Measurements from ENCODE around the gene MTR.
"Not testable (repeated sequence)": the region's sequence is repeated elsewhere in the genome, so short reads cannot be mapped to it uniquely, and the experiment has no call there.

Gene MTR

GRCh38 chr1:236851871-236852270 is 56.8 kb downstream of the MTR start:
- H3K36me3 ChIP-seq (replicated peaks; ENCODE audit: insufficient read depth, low read length), result peaks cover 10% of the 10 kb centered on the region; the same call in 1 of the 2 replicates
- no peak overlapping the region for H3K27ac ChIP-seq (ENCODE audit: low read length)
- no peak overlapping the region for H2AFZ ChIP-seq (ENCODE audit: low read length)
- H3K4me1 ChIP-seq (ENCODE audit: low read length), result no peaks in the 10 kb centered on the region
- H3K27me3 ChIP-seq (replicated peaks; ENCODE audit: insufficient read depth, low read length), result no peaks in the 10 kb centered on the region
- no peak for TF ChIP-seq CTCF (IDR thresholded peaks at IDR 0.05; ENCODE audit: low read length)
- no peak for TF ChIP-seq EZH2phosphoT487 (IDR thresholded peaks at IDR 0.05; ENCODE audit: low read length)
- no peak for TF ChIP-seq EZH2 (optimal IDR thresholded peaks at IDR 0.05; ENCODE audit: low read depth, low read length)
- no peak for DNase-seq
- H3F3A ChIP-seq (ENCODE audit: insufficient read depth, low read length), result no peaks in the 10 kb centered on the region
- H3K79me2 ChIP-seq (ENCODE audit: low read length), result no peaks in the 10 kb centered on the region
- H4K20me1 ChIP-seq (ENCODE audit: insufficient read depth, low read length), result no peaks in the 10 kb centered on the region
- H3K9me2 ChIP-seq (replicated peaks; ENCODE audit: insufficient read depth, low read length), result no peaks in the 10 kb centered on the region
- H3K4me2 ChIP-seq (ENCODE audit: low read depth, low read length), result no peak overlapping the region
- no peak overlapping the region for H3K4me3 ChIP-seq (ENCODE audit: low read length)
- H3K9ac ChIP-seq (ENCODE audit: low read length), result no peak overlapping the region
- no peaks in the 10 kb centered on the region for H3K9me3 ChIP-seq (replicated peaks; ENCODE audit: insufficient read depth, low read length)

- TF ChIP-seq CTCF (IDR thresholded peaks at IDR 0.05; ENCODE audit: low read length) (no peak), EZH2phosphoT487 (IDR thresholded peaks at IDR 0.05; ENCODE audit: low read length) (no peak), EZH2 (optimal IDR thresholded peaks at IDR 0.05; ENCODE audit: low read depth, low read length) (no peak)
- no peaks in the 10 kb centered on the region for H3F3A ChIP-seq (ENCODE audit: insufficient read depth, low read length)
- no peak overlapping the region for H3K27ac ChIP-seq (ENCODE audit: low read length)
- H3K4me2 ChIP-seq (ENCODE audit: low read depth, low read length), result no peak overlapping the region
- no peak overlapping the region for H3K4me3 ChIP-seq (ENCODE audit: low read length)
- H3K9me2 ChIP-seq (replicated peaks; ENCODE audit: insufficient read depth, low read length), result no peaks in the 10 kb centered on the region
- H3K4me1 ChIP-seq (ENCODE audit: low read length), result no peaks in the 10 kb centered on the region
- H2AFZ ChIP-seq (ENCODE audit: low read length), result no peak overlapping the region
- H3K36me3 ChIP-seq (replicated peaks; ENCODE audit: insufficient read depth, low read length), result peaks cover 10% of the 10 kb centered on the region; the same call in 1 of the 2 replicates
- no peaks in the 10 kb centered on the region for H4K20me1 ChIP-seq (ENCODE audit: insufficient read depth, low read length)
- H3K79me2 ChIP-seq (ENCODE audit: low read length), result no peaks in the 10 kb centered on the region
- H3K9me3 ChIP-seq (replicated peaks; ENCODE audit: insufficient read depth, low read length), result no peaks in the 10 kb centered on the region
- H3K9ac ChIP-seq (ENCODE audit: low read length), result no peak overlapping the region
- DNase-seq, result no peak
- no peaks in the 10 kb centered on the region for H3K27me3 ChIP-seq (replicated peaks; ENCODE audit: insufficient read depth, low read length)
Measured at GRCh38 chr1:236853921-236854604, 59.0 kb downstream of the MTR start.

GRCh38 chr1:236854605-236854983 is 59.5 kb downstream of the MTR start:
- H3K36me3 ChIP-seq (replicated peaks; ENCODE audit: insufficient read depth, low read length), result peaks cover 10% of the 10 kb centered on the region; the same call in 1 of the 2 replicates
- H3K4me2 ChIP-seq (ENCODE audit: low read depth, low read length), result no peak overlapping the region
- DNase-seq, result no peak

GRCh38 chr1:236856649-236857048 is 61.6 kb downstream of the MTR start:
- H2AFZ ChIP-seq (ENCODE audit: low read length); H3K9ac ChIP-seq (ENCODE audit: low read length); H3K9me3 ChIP-seq (replicated peaks; ENCODE audit: insufficient read depth, low read length); H3F3A ChIP-seq (ENCODE audit: insufficient read depth, low read length); H3K27me3 ChIP-seq (replicated peaks; ENCODE audit: insufficient read depth, low read length); H3K4me3 ChIP-seq (ENCODE audit: low read length); DNase-seq; H3K4me2 ChIP-seq (ENCODE audit: low read depth, low read length); H4K20me1 ChIP-seq (ENCODE audit: insufficient read depth, low read length); H3K9me2 ChIP-seq (replicated peaks; ENCODE audit: insufficient read depth, low read length); H3K4me1 ChIP-seq (ENCODE audit: low read length); H3K27ac ChIP-seq (ENCODE audit: low read length); H3K79me2 ChIP-seq (ENCODE audit: low read length): not testable (repeated sequence)
- 0 out of 2 replicates have a peak, but pooled peaks cover 10% of the 10 kb centered on the region for H3K36me3 ChIP-seq (replicated peaks; ENCODE audit: insufficient read depth, low read length)

More at GRCh38 chr1:236854605-236854983, 59.5 kb downstream of the MTR start:
- H3F3A ChIP-seq (ENCODE audit: insufficient read depth, low read length), result no peaks in the 10 kb centered on the region
- no peak for TF ChIP-seq CTCF (IDR thresholded peaks at IDR 0.05; ENCODE audit: low read length)
- TF ChIP-seq EZH2phosphoT487 (IDR thresholded peaks at IDR 0.05; ENCODE audit: low read length), result no peak
- no peak for TF ChIP-seq EZH2 (optimal IDR thresholded peaks at IDR 0.05; ENCODE audit: low read depth, low read length)
- no peaks in the 10 kb centered on the region for H3K4me1 ChIP-seq (ENCODE audit: low read length)
- H3K27me3 ChIP-seq (replicated peaks; ENCODE audit: insufficient read depth, low read length), result no peaks in the 10 kb centered on the region
- H3K9ac ChIP-seq (ENCODE audit: low read length), result no peak overlapping the region
- H3K4me3 ChIP-seq (ENCODE audit: low read length), result no peak overlapping the region
- H2AFZ ChIP-seq (ENCODE audit: low read length), result no peak overlapping the region
- H3K79me2 ChIP-seq (ENCODE audit: low read length), result no peaks in the 10 kb centered on the region
- no peak overlapping the region for H3K27ac ChIP-seq (ENCODE audit: low read length)
- no peaks in the 10 kb centered on the region for H4K20me1 ChIP-seq (ENCODE audit: insufficient read depth, low read length)
- no peaks in the 10 kb centered on the region for H3K9me3 ChIP-seq (replicated peaks; ENCODE audit: insufficient read depth, low read length)
- no peaks in the 10 kb centered on the region for H3K9me2 ChIP-seq (replicated peaks; ENCODE audit: insufficient read depth, low read length)
